ENCODE data around the gene PIK3CB. TPM values are rescaled to one million over a fixed set of nuclear protein-coding genes. Genes with fewer than 3 reads are reported as not detected.

PIK3CB gene
- total RNA-seq, 1 experiment from 2014 or later = 16.4 TPM

DNA sequence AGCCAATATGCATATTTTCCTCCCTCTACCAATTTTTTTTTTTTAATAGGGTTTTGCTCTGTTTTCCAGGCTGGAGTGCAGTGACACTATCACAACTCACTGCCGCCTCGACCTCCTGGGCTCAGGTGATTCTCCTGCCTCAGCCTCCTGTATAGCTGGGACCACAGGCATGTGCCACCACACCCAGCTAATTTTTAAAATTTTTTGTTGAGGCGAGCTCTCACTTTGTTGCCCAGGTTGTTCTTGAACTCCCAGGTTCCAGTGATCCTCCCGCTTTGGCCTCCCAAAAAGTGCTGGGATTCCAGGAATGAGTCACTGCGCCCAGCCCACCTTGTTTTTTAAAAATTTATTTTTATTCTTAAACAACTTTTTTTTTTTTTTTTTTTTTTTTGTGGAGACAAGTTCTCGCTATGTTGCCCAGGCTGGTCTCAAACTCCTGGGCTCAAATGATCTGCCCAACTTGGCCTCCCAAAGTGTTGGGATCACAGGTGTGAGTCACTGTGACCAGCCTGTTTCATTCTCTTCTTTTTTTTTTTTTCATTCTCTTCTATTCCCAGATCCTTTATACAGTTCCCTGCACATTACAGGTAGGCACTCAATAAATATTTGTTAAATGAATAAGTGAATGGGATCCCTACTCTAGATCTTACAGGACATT, 40.5 kb upstream of the PIK3CB start:
- ChIA-PET POLR2A (ENCODE audit: low non-redundant PET) (no interaction called here), CTCF (interaction anchor here (1.1 kb wide), 1 partner anchor 40 kb away, joined by 3 read pairs; no protein-coding TSS in a partner anchor)
- BruUV-seq (replicated peaks) = no TSS peak
- no peak for DNase-seq (ENCODE audit: low spot score)
- intact Hi-C loops (cut with micrococcal nuclease; ENCODE audit: unreplicated experiment) = no loop called here
- Histone ChIP-seq H3K4me3 (ENCODE audit: low read depth, low read length, poor library complexity, severe bottlenecking) (no peak overlapping the region), H3K27ac (ENCODE audit: low read depth, low read length, poor library complexity, severe bottlenecking) (no peak overlapping the region), H3K4me1 (ENCODE audit: insufficient read depth, low read length, poor library complexity, severe bottlenecking) (no peaks in the 10 kb centered on the region), H3K36me3 (ENCODE audit: insufficient read depth, low read length, poor library complexity, severe bottlenecking) (no peaks in the 10 kb centered on the region), H3K9me3 (ENCODE audit: low read depth, low read length, poor library complexity, severe bottlenecking) (no peaks in the 10 kb centered on the region), H3K27me3 (replicated peaks; ENCODE audit: insufficient read depth, low read depth, low read length, poor library complexity) (no peaks in the 10 kb centered on the region)
- no peak for TF ChIP-seq EZH2 (IDR thresholded peaks at IDR 0.05; ENCODE audit: borderline replicate concordance, low read depth, low read length, poor library complexity, severe bottlenecking)
- TF ChIP-seq CTCF (conservative IDR thresholded peaks at IDR 0.05; ENCODE audit: low read depth, low read length) = no peak

DNA sequence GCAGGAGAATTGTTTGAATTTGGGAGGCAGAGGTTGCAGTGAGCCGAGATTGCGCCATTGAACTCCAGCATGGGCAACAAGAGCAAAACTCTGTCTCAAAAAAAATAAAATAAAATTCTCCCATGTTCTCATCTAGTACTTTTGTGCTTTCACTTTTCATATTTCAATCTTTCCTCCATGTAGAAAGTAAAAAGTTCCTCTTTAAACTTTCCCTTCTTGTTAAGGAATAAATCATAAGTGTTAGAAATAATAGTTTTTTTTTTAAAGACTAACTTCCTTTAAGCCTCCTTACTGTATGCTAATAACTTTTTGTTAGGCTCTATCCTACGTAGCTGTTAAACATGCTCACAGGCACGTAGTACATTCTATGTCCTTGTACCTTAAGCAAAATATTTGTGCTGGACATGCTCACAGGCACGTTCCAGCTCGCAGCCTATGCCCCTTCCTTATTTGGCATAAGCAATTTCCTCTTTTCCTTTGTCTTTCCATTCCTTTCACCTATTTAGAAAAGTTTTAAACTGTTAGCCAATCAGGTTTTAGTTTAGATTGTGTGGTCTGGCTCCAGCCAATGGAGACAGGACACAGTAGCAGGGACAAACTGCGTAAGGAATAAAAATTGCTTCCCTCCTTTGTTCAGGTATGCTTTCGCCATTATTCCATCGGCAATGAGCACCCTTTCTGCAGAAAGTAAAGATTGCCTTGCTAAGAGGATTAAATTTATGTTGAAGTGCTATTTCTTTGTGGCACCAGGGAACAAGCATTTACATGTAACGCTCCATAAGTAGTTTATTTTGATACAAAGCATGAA, 38.9 kb upstream of the PIK3CB start:
- Histone ChIP-seq H3K27ac (ENCODE audit: low read depth, low read length, poor library complexity, severe bottlenecking) (no peak overlapping the region), H3K9me3 (ENCODE audit: low read depth, low read length, poor library complexity, severe bottlenecking) (no peaks in the 10 kb centered on the region), H3K27me3 (replicated peaks; ENCODE audit: insufficient read depth, low read depth, low read length, poor library complexity) (no peaks in the 10 kb centered on the region), H3K4me3 (ENCODE audit: low read depth, low read length, poor library complexity, severe bottlenecking) (no peak overlapping the region), H3K36me3 (ENCODE audit: insufficient read depth, low read length, poor library complexity, severe bottlenecking) (no peaks in the 10 kb centered on the region), H3K4me1 (ENCODE audit: insufficient read depth, low read length, poor library complexity, severe bottlenecking) (no peaks in the 10 kb centered on the region)
- ChIA-PET CTCF (no interaction called here), POLR2A (ENCODE audit: low non-redundant PET) (no interaction called here)
- DNase-seq (ENCODE audit: low spot score) = no peak
- intact Hi-C loops (cut with micrococcal nuclease; ENCODE audit: unreplicated experiment) = no loop called here
- no TSS peak for BruUV-seq (replicated peaks)
- TF ChIP-seq CTCF (conservative IDR thresholded peaks at IDR 0.05; ENCODE audit: low read depth, low read length) = no peak
- no peak for TF ChIP-seq EZH2 (IDR thresholded peaks at IDR 0.05; ENCODE audit: borderline replicate concordance, low read depth, low read length, poor library complexity, severe bottlenecking)

DNA sequence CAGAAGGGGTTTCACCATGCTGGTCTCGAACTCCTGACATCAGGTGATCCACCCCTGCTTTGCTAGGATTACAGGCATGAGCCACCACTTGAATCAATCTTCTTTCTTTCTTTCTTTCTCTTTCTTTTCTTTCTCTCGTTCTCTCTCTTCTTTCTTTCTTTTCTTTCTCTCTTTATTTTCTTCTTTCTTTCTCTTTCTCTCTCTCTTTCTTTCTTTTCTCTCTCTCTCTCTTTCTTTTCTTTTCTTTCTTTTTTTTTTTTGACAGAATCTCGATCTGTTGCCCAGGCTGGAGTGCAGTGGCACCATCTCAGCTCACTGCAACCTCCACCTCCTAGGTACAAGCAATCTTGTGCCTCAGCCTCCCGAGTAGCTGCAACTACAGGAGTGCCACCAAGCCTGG, 37.9 kb upstream of the PIK3CB start:
- CTCF ChIA-PET = no interaction called here
- no peak overlapping the region for H3K27ac ChIP-seq (ENCODE audit: low read depth, low read length, poor library complexity, severe bottlenecking)
- no TSS peak for BruUV-seq (replicated peaks)
- TF ChIP-seq EZH2 (IDR thresholded peaks at IDR 0.05; ENCODE audit: borderline replicate concordance, low read depth, low read length, poor library complexity, severe bottlenecking) (no peak), CTCF (conservative IDR thresholded peaks at IDR 0.05; ENCODE audit: low read depth, low read length) (no peak)
- no peaks in the 10 kb centered on the region for H3K36me3 ChIP-seq (ENCODE audit: insufficient read depth, low read length, poor library complexity, severe bottlenecking)
- H3K9me3 ChIP-seq (ENCODE audit: low read depth, low read length, poor library complexity, severe bottlenecking) = no peaks in the 10 kb centered on the region
- no peaks in the 10 kb centered on the region for H3K27me3 ChIP-seq (replicated peaks; ENCODE audit: insufficient read depth, low read depth, low read length, poor library complexity)
- DNase-seq (ENCODE audit: low spot score) = no peak
- intact Hi-C loops (cut with micrococcal nuclease; ENCODE audit: unreplicated experiment) = no loop called here
- POLR2A ChIA-PET (ENCODE audit: low non-redundant PET) = no interaction called here
- no peak overlapping the region for H3K4me3 ChIP-seq (ENCODE audit: low read depth, low read length, poor library complexity, severe bottlenecking)
- no peaks in the 10 kb centered on the region for H3K4me1 ChIP-seq (ENCODE audit: insufficient read depth, low read length, poor library complexity, severe bottlenecking)

All from A673 (cell line).